Mesenchymal stem cell (in vitro differentiated cells and primary cell): ENCODE data around the gene SPHK2. TPM values are rescaled to one million over a fixed set of nuclear protein-coding genes. Genes with fewer than 3 reads are reported as not detected.

Experiments used
- DNase-seq: peaks from one replicate; pipeline ENCODE4 v3.0.0-alpha.2; 2013
- H2AFZ ChIP-seq: one replicate; pipeline ENCODE4 v1.6.1; 2013; ENCODE audit warnings: low read depth, mild to moderate bottlenecking, control low read depth, inconsistent platforms, low read length, moderate library complexity
- H2AK5ac ChIP-seq: 2 replicates; pipeline ENCODE4 v1.6.1; 2013; ENCODE audit warnings: low read length, moderate library complexity, mild to moderate bottlenecking, inconsistent platforms; ENCODE audit not compliant: severe bottlenecking
- H2BK120ac ChIP-seq: one replicate; pipeline ENCODE4 v1.6.1; 2013; ENCODE audit warnings: low read depth, mild to moderate bottlenecking, inconsistent platforms, low read length, moderate library complexity
- H2BK12ac ChIP-seq, 2 experiments: one replicate each; pipeline ENCODE4 v1.6.1; 2013; ENCODE audit warnings: inconsistent platforms in 2 of 2, low read length in 2 of 2, mild to moderate bottlenecking in 2 of 2, moderate library complexity in 2 of 2, control low read depth in 1 of 2
- H2BK15ac ChIP-seq: one replicate; pipeline ENCODE4 v1.6.1; 2013; ENCODE audit warnings: mild to moderate bottlenecking, low read depth, inconsistent platforms; ENCODE audit not compliant: poor library complexity, severe bottlenecking
- H2BK5ac ChIP-seq: 2 replicates; pipeline ENCODE4 v1.6.1; 2013; ENCODE audit warnings: low read depth, mild to moderate bottlenecking, low read length, control low read depth, inconsistent platforms; ENCODE audit not compliant: poor library complexity, severe bottlenecking
- H3K14ac ChIP-seq, 2 experiments: one replicate each; pipeline ENCODE4 v1.6.1; 2013; ENCODE audit warnings: inconsistent platforms in 2 of 2, low read length in 2 of 2, control low read depth in 1 of 2, mild to moderate bottlenecking in 1 of 2, moderate library complexity in 1 of 2
- H3K18ac ChIP-seq, 2 experiments: one replicate each; pipeline ENCODE4 v1.6.1; 2013; ENCODE audit warnings: inconsistent platforms in 2 of 2, low read length in 2 of 2, control low read depth in 1 of 2, low read depth in 1 of 2, mild to moderate bottlenecking in 1 of 2
- H3K23ac ChIP-seq, 2 experiments: one replicate each; pipeline ENCODE4 v1.6.1; 2013; ENCODE audit warnings: inconsistent platforms in 2 of 2, low read length in 2 of 2, mild to moderate bottlenecking in 2 of 2, moderate library complexity in 2 of 2, control low read depth in 1 of 2
- H3K27ac ChIP-seq: 2 replicates; pipeline ENCODE4 v1.5.1; 2013; ENCODE audit warnings: mild to moderate bottlenecking, moderate library complexity, low read length, control low read depth, inconsistent platforms; ENCODE audit not compliant: poor library complexity, severe bottlenecking
- H3K27me3 ChIP-seq, 2 experiments: 2 replicates each; pipeline versions ENCODE4 v1.6.1 to v1.7.0; 2013; ENCODE audit warnings: low read length in 2 of 2, mild to moderate bottlenecking in 2 of 2, moderate library complexity in 2 of 2, control low read depth in 1 of 2, inconsistent platforms in 1 of 2; ENCODE audit not compliant: control insufficient read depth in 1 of 2, insufficient read depth in 1 of 2
- H3K36me3 ChIP-seq, 2 experiments: 2 replicates each; pipeline versions ENCODE4 v1.6.1 to v1.7.0; 2013; ENCODE audit warnings: low read length in 2 of 2, control low read depth in 1 of 2, inconsistent platforms in 1 of 2, low read depth in 1 of 2, mild to moderate bottlenecking in 1 of 2; ENCODE audit not compliant: insufficient read depth in 2 of 2, control insufficient read depth in 1 of 2
- H3K4ac ChIP-seq, 2 experiments: one replicate each; pipeline ENCODE4 v1.6.1; 2013; ENCODE audit warnings: inconsistent platforms in 2 of 2, low read length in 2 of 2, mild to moderate bottlenecking in 2 of 2, moderate library complexity in 2 of 2, control low read depth in 1 of 2, low read depth in 1 of 2
- H3K4me1 ChIP-seq: 2 replicates; pipeline ENCODE4 v1.6.1; 2013; ENCODE audit warnings: low read depth, low read length, control low read depth; ENCODE audit not compliant: control insufficient read depth, insufficient read depth
- H3K4me2 ChIP-seq: 2 replicates; pipeline ENCODE4 v1.6.1; 2013; ENCODE audit warnings: low read length, mild to moderate bottlenecking, inconsistent platforms; ENCODE audit not compliant: poor library complexity, severe bottlenecking
- H3K4me3 ChIP-seq, 2 experiments: 2 replicates each; pipeline versions ENCODE4 v1.5.1 to v1.7.0; 2013; ENCODE audit warnings: low read length in 2 of 2, mild to moderate bottlenecking in 2 of 2, control low read depth in 1 of 2, low read depth in 1 of 2; ENCODE audit not compliant: insufficient read depth in 1 of 2
- H3K79me1 ChIP-seq: replicated peaks from 2 replicates; pipeline ENCODE4 v1.6.1; 2013; ENCODE audit warnings: mild to moderate bottlenecking, control low read depth, low read length, inconsistent platforms; ENCODE audit not compliant: poor library complexity, severe bottlenecking
- H3K9ac ChIP-seq: 2 replicates; pipeline ENCODE4 v1.7.0; 2013; ENCODE audit warnings: mild to moderate bottlenecking, low read length, moderate library complexity
- H3K9me3 ChIP-seq: 2 replicates; pipeline ENCODE4 v1.7.0; 2013; ENCODE audit warnings: mild to moderate bottlenecking, low read length; ENCODE audit not compliant: control insufficient read depth
- H4K8ac ChIP-seq: one replicate; pipeline ENCODE4 v1.6.1; 2013; ENCODE audit warnings: inconsistent platforms, mild to moderate bottlenecking, low read length, moderate library complexity
- H4K91ac ChIP-seq: one replicate; pipeline ENCODE4 v1.6.1; 2013; ENCODE audit warnings: mild to moderate bottlenecking, low read length, inconsistent platforms
- WGBS: methylation state at CpG from one replicate; pipeline ENCODE4 v1.1.7; 2013; ENCODE audit warnings: mixed read lengths; 5-methylcytosine and 5-hydroxymethylcytosine counted together
- polyA plus RNA-seq, 2 experiments: library from polyadenylated mRNA; stranded (reverse); fragments of 200-250 nt; gene quantifications; one replicate each; pipeline ENCODE4 v1.2.3, GENCODE V29; 2013

The SPHK2 gene, protein sequence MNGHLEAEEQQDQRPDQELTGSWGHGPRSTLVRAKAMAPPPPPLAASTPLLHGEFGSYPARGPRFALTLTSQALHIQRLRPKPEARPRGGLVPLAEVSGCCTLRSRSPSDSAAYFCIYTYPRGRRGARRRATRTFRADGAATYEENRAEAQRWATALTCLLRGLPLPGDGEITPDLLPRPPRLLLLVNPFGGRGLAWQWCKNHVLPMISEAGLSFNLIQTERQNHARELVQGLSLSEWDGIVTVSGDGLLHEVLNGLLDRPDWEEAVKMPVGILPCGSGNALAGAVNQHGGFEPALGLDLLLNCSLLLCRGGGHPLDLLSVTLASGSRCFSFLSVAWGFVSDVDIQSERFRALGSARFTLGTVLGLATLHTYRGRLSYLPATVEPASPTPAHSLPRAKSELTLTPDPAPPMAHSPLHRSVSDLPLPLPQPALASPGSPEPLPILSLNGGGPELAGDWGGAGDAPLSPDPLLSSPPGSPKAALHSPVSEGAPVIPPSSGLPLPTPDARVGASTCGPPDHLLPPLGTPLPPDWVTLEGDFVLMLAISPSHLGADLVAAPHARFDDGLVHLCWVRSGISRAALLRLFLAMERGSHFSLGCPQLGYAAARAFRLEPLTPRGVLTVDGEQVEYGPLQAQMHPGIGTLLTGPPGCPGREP
- 9.1 TPM for polyA plus RNA-seq (2013, experiment 1 of 2)
- 9.4 TPM for polyA plus RNA-seq (2013, experiment 2 of 2)

DNA sequence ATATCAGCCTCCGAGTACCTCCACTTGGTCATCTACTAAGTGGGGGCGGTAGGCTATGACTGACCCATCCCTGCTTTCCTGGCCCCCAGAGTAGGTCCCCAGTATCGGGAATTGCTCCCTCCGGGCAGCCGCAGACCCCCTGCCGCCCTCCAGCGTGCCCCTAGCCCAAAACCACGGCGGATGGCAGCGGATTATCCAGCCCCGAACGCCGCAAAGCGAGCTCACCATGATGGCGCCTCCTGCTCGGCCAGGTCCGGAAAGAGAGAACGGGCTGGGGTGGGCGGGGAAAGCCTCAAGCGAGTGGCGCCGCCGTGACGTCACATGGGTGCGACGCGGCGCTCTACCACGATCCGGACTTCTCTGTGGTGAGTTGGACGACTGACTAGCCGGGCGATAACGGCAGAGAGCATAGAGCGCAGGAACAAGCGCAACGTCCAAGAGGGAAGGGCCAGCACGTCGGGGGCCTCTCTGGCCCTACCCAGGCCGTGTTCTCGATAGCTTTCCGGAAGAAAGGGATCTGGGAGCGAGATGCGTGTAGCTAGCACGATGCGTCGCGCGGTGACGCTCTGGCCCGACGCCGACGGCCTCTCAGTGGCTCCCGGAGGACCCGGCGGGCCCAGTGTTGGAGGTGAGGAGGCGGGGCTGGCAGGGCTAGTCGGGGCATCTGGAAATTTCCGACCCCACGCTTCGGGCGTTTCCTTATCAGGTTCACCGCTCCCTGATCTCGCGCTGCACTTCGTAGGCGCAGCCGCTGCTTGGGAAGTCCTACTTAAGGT lies at the start of gene SPHK2, which contains the start of gene RPL18:
SPHK2 (plus strand) TSS at position 591 of the 776 bp plus-strand sequence. CDS start 1,009 bp downstream, outside the sequence.
RPL18 (minus strand) TSS at position 263 of the 776 bp plus-strand sequence; CDS start at position 228, 35 bp downstream.
- peak within 1 kb of the TSS; percentile 78 for H2BK15ac ChIP-seq
- H3K23ac ChIP-seq = peak within 1 kb of the TSS in 1 of 2 experiments; percentile 74
- peak within 1 kb of the TSS; percentile 91 for H2AK5ac ChIP-seq
- H3K9ac ChIP-seq = peak within 1 kb of the TSS; percentile 100
- H3K4me1 ChIP-seq = peaks cover 36% of the 10 kb centered on the region
- H3K4me2 ChIP-seq = peak within 1 kb of the TSS; percentile 86
- peak within 1 kb of the TSS; percentile 50 to 94 for H3K14ac ChIP-seq
- peak within 1 kb of the TSS; percentile 80 to 96 for H3K18ac ChIP-seq
- H3K27me3 ChIP-seq = no peaks in the 10 kb centered on the region
- H3K4me3 ChIP-seq = peak within 1 kb of the TSS; percentile 87 to 94
- DNase-seq = peak; percentile 100
- H3K4ac ChIP-seq = peak within 1 kb of the TSS; percentile 83 to 89
- H2BK12ac ChIP-seq = peak within 1 kb of the TSS; percentile 37 to 59
- peaks cover 37 to 39% of the 10 kb centered on the region in 2 experiments for H3K36me3 ChIP-seq
- H4K8ac ChIP-seq = peak within 1 kb of the TSS; percentile 95
- H2BK120ac ChIP-seq = no peak within 1 kb of the TSS
- no peaks in the 10 kb centered on the region for H3K9me3 ChIP-seq
- under 1% methylated on average over 68 of the region's 69 CpGs for WGBS
- H2BK5ac ChIP-seq = peak within 1 kb of the TSS; percentile 93
- H4K91ac ChIP-seq = peak within 1 kb of the TSS; percentile 82
- peaks cover 9% of the 10 kb centered on the region for H3K79me1 ChIP-seq
- peak within 1 kb of the TSS; percentile 36 for H2AFZ ChIP-seq
- H3K27ac ChIP-seq = peak within 1 kb of the TSS; percentile 94

DNA sequence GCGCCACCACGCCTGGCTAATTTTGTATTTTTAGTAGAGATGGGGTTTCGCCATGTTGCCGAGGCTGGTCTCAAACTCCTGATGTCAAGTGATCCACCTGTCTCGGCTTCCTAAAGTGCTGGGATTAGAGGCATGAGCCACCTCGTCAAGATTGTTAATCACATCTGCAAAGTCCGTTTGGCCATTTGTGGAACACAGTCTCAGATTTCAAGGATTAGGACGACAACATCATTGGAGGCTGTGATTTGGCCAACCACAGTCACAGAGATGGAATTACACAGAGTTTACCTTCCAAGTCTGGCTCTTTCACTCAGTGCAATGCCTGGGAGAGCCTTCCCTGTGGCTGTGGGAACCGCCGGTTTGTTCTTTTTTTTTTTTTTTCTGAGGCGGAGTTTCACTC lies 49.5 kb upstream of the SPHK2 start:
- Histone ChIP-seq H4K8ac (no peak overlapping the region), H4K91ac (no peak overlapping the region), H3K4me3 (no peak overlapping the region), H3K23ac (no peak overlapping the region), H2AK5ac (no peak overlapping the region), H2BK15ac (no peak overlapping the region), H3K14ac (no peak overlapping the region), H3K36me3 (no peaks in the 10 kb centered on the region), H3K9me3 (no peaks in the 10 kb centered on the region), H2BK5ac (no peak overlapping the region), H2BK12ac (no peak overlapping the region), H2AFZ (no peak overlapping the region), H3K4me2 (no peak overlapping the region), H2BK120ac (no peak overlapping the region), H3K79me1 (no peaks in the 10 kb centered on the region), H3K9ac (no peak overlapping the region), H3K18ac (no peak overlapping the region), H3K4me1 (peaks cover 16% of the 10 kb centered on the region), H3K27ac (no peak overlapping the region), H3K27me3 (no peaks in the 10 kb centered on the region), H3K4ac (no peak overlapping the region)
- WGBS = 67% methylated on average over 11 of the region's 11 CpGs
- DNase-seq = no peak

DNA sequence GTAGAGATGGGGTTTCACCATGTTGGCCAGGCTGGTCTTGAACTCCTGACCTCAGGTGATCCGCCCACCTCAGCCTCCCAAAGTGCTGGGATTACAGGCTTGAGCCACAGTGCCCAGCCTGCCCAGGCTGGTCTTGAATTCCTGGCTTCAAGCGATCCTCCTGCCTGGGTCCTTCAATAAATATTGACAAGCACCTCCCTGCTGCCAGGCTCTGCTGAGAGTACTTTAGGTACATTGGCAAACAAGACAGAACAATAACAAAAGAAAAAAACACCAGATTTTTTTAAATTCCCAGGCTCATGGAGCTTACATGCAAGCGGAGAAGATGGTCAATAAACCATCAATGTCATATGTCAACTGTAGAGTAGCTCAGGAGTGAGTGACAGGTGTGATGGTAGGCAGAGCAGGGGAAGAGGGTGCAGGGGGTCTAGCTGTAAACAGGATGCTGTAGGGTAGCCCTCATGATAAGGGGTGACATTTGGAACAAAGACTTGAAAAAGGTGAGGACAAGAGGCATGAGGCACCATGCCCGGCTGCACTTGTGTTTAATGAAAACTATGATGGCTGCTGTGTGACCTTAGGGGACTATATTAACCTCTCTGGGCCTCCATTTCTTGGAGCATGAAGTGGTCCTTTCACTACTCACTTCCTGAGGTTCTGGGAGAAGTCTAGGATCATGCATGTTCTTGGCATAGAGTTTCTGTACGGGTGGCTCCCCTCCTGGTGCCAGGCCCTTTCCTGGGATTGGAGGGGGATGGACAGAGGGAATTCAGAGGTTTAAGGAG lies 47.7 kb upstream of the SPHK2 start:
- Histone ChIP-seq H3K4me3 (no peak overlapping the region), H3K14ac (no peak overlapping the region), H3K36me3 (no peaks in the 10 kb centered on the region), H3K27ac (no peak overlapping the region), H3K27me3 (no peaks in the 10 kb centered on the region), H3K23ac (no peak overlapping the region), H2BK5ac (no peak overlapping the region), H3K18ac (no peak overlapping the region), H4K91ac (no peak overlapping the region), H2AFZ (no peak overlapping the region), H3K4me2 (no peak overlapping the region), H3K79me1 (no peaks in the 10 kb centered on the region), H3K4ac (no peak overlapping the region), H2BK120ac (no peak overlapping the region), H3K4me1 (peaks cover 16% of the 10 kb centered on the region), H3K9me3 (no peaks in the 10 kb centered on the region), H2BK12ac (no peak overlapping the region), H2BK15ac (no peak overlapping the region), H2AK5ac (no peak overlapping the region), H4K8ac (no peak overlapping the region), H3K9ac (no peak overlapping the region)
- 75% methylated on average over 5 of the region's 5 CpGs for WGBS
- DNase-seq = no peak
